Lung (tissue), 12 donors: ENCODE measurements around the gene CMPK1. TPM values are rescaled to one million over a fixed set of nuclear protein-coding genes. Genes with fewer than 3 reads are reported as not detected.

Experiments
- ATAC-seq: fragments of 200-7000 bp; cut with Tn5 transposase; one replicate; pipeline ENCODE4 v1.9.1; 2020; ENCODE audit warnings: moderate number of reproducible peaks; ENCODE audit not compliant: insufficient read depth, low FRiP score
- DNase-seq, 3 donors: peaks; one replicate each; pipeline ENCODE4 v3.0.0-alpha.2; 2013 to 2017
- H3K27ac ChIP-seq, 2 donors: one replicate each; pipeline ENCODE4 v1.5.1; 2013; ENCODE audit warnings: mild to moderate bottlenecking in 2 of 2, moderate library complexity in 2 of 2, control low read depth in 1 of 2, inconsistent platforms in 1 of 2, low read depth in 1 of 2, low read length in 1 of 2
- H3K27me3 ChIP-seq, 3 donors: one replicate each; pipeline ENCODE4 v1.5.1; 2013; ENCODE audit warnings: low read length in 2 of 3; ENCODE audit not compliant: control insufficient read depth in 3 of 3, insufficient read depth in 3 of 3
- H3K36me3 ChIP-seq, 4 donors: one replicate each; pipeline ENCODE4 v1.5.1; 2013; ENCODE audit warnings: low read length in 4 of 4, mild to moderate bottlenecking in 1 of 4, moderate library complexity in 1 of 4; ENCODE audit not compliant: control insufficient read depth in 4 of 4, insufficient read depth in 4 of 4
- H3K4me1 ChIP-seq, 5 donors: one replicate each; pipeline ENCODE4 v1.5.1; 2013; ENCODE audit warnings: low read length in 5 of 5, mild to moderate bottlenecking in 2 of 5, moderate library complexity in 1 of 5; ENCODE audit not compliant: control insufficient read depth in 5 of 5, insufficient read depth in 5 of 5
- H3K4me3 ChIP-seq: one replicate; pipeline ENCODE4 v1.5.1; 2013; ENCODE audit warnings: mild to moderate bottlenecking, control low read depth, moderate library complexity
- H3K9ac ChIP-seq, 2 donors: one replicate each; pipeline ENCODE4 v1.5.1; 2013; ENCODE audit warnings: low read length in 2 of 2, control low read depth in 1 of 2; ENCODE audit not compliant: insufficient read depth in 1 of 2
- H3K9me3 ChIP-seq, 4 donors: one replicate each; pipeline ENCODE4 v1.5.1; 2013; ENCODE audit warnings: low read length in 3 of 4, mild to moderate bottlenecking in 1 of 4, moderate library complexity in 1 of 4; ENCODE audit not compliant: control insufficient read depth in 4 of 4, insufficient read depth in 3 of 4
- CTCF ChIP-seq: IDR thresholded peaks from 2 replicates; pipeline ENCODE4 v1.5.1; 2012; ENCODE audit warnings: mild to moderate bottlenecking; ENCODE audit errors: control extremely low read depth, extremely low read depth
- WGBS, 2 donors: extraction: QIAGEN DNeasy Blood & Tissue Kit; methylation state at CpG; one replicate each; pipeline ENCODE4 v1.1.7; 2013; 5-methylcytosine and 5-hydroxymethylcytosine counted together
- polyA plus RNA-seq, 2 donors: library from polyadenylated mRNA; stranded (reverse); fragments of 200-250 nt; gene quantifications; one replicate each; pipeline ENCODE4 v1.2.1, GENCODE V29; 2013
- total RNA-seq, 2 donors: library from RNA; depleted of rRNA in 1 of 2; stranded (reverse); fragments of >200 nt in 1 of 2; gene quantifications; one replicate each; pipeline ENCODE4 v1.2.1, GENCODE V29; 2014 to 2021
- donor health status: control.
- donor health status: control.
- donor health status: Bipolar disorder and iron deficiency.
- donor health status: healthy.
- donor health status: DM: yes; HTN: yes; CAD: no.

The CMPK1 gene
- total and polyA plus RNA-seq, 4 donors = 63.9 to 106 (median 85.3) TPM

GRCh38 chr1:47405697-47406096 lies 72.1 kb downstream of the CMPK1 start:
- peaks cover 0 to 5% (median 0%) of the 10 kb centered on the region in 3 donors for H3K27me3 ChIP-seq
- no peaks in the 10 kb centered on the region for H3K9me3 ChIP-seq
- TF ChIP-seq CTCF = no peak
- H3K4me3 ChIP-seq = no peak overlapping the region
- H3K27ac ChIP-seq = no peak overlapping the region
- ATAC-seq (no peak), DNase-seq (peak; percentile 83 to 90 (median 85))
- no peak overlapping the region for H3K9ac ChIP-seq
- H3K4me1 ChIP-seq = peaks cover 0 to 50% (median 10%) of the 10 kb centered on the region in 5 donors
- 62 to 67% methylated on average over 5 of the region's 5 CpGs for WGBS, 2 donors
- no peaks in the 10 kb centered on the region for H3K36me3 ChIP-seq

- WGBS, 2 donors = 94 to 97% methylated on average over 5 of the region's 5 CpGs
- H3K36me3 ChIP-seq = no peaks in the 10 kb centered on the region
- H3K4me3 ChIP-seq = no peak overlapping the region
- no peaks in the 10 kb centered on the region for H3K9me3 ChIP-seq
- no peak for TF ChIP-seq CTCF
- H3K27me3 ChIP-seq = peaks cover 0 to 3% (median 0%) of the 10 kb centered on the region in 3 donors
- H3K4me1 ChIP-seq = peaks cover 0 to 51% (median 10%) of the 10 kb centered on the region in 5 donors
- ATAC-seq (no peak), DNase-seq (no peak)
- H3K27ac ChIP-seq = no peak overlapping the region
- H3K9ac ChIP-seq = no peak overlapping the region
Observed at GRCh38 chr1:47406966-47407365, 73.4 kb downstream of the CMPK1 start.

GRCh38 chr1:47407481-47407880 lies 73.9 kb downstream of the CMPK1 start:
- ATAC-seq = no peak
- H3K27ac ChIP-seq = no peak overlapping the region
- peaks cover 0 to 3% (median 0%) of the 10 kb centered on the region in 3 donors for H3K27me3 ChIP-seq
- no peaks in the 10 kb centered on the region for H3K9me3 ChIP-seq
- no peak for TF ChIP-seq CTCF
- H3K9ac ChIP-seq = no peak overlapping the region
- H3K4me3 ChIP-seq = no peak overlapping the region
- peaks cover 0 to 51% (median 10%) of the 10 kb centered on the region in 5 donors for H3K4me1 ChIP-seq
- no peak for DNase-seq
- 83 to 90% methylated on average over 3 of the region's 3 CpGs for WGBS, 2 donors
- H3K36me3 ChIP-seq = no peaks in the 10 kb centered on the region
